ENCODE results near the gene SLC35F3. TPM values are rescaled to one million over a fixed set of nuclear protein-coding genes. Genes with fewer than 3 reads are reported as not detected.

SLC35F3 gene
- polyA plus RNA-seq, 1 donor: 0.55 TPM

DNA sequence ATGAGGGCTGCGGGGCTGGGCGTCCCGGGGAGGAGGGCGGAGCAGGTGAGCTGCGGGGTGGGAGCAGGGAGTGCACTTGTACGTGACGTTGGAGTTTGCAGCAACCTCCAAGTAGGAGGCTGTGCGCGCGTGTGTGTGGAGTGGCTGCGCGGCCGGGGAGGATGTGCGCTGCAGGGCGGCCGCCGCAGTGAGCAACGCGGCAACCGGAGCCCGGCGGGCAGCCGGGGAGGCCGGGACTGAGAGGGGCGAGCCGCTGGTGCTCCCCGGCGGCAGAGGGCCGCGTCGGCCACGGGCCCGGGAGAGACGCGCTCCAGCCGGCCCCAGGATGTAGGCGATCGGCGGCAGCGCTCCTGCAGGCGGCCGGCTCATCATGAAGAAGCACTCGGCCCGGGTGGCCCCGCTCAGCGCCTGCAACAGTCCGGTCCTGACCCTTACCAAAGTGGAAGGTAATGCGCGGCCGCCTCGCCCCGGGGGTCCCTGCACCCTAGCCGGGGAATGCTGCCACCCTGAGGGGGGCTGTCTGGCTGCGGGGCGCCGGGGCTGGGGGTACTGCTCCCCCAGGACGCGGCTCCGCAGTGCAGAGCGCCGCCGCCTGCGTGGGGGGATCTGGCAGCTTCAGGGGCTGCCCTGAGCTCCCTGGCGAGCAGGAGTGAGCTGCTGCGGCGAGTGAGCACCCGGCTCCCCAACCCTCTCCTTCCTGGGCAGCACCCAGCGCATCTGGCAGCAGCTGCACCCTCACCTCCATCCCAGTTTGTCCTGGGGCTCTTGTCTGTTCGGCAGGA is 309.8 kb downstream of the SLC35F3 start:
- Histone ChIP-seq H3K27me3 (ENCODE audit: control insufficient read depth, insufficient read depth, low read length) (peaks cover 37% of the 10 kb centered on the region), H3K4me3 (ENCODE audit: low read length) (peak overlapping the region; percentile 28), H3K27ac (ENCODE audit: low read length) (no peak overlapping the region), H3K36me3 (ENCODE audit: control insufficient read depth, insufficient read depth, low read length) (no peaks in the 10 kb centered on the region), H3K4me1 (ENCODE audit: control insufficient read depth, insufficient read depth, low read length) (no peaks in the 10 kb centered on the region), H3K9me3 (ENCODE audit: control insufficient read depth, low read depth, low read length) (no peaks in the 10 kb centered on the region)
- peak in 1 of 2 donors; percentile 46 for DNase-seq
- WGBS (ENCODE audit: insufficient coverage, low lambda C conversion rate): no CpG with 5 or more reads among the region's 69 CpGs

- Histone ChIP-seq H3K27ac (ENCODE audit: low read length) (no peak overlapping the region), H3K4me3 (ENCODE audit: low read length) (no peak overlapping the region), H3K27me3 (ENCODE audit: control insufficient read depth, insufficient read depth, low read length) (peaks cover 38% of the 10 kb centered on the region), H3K9me3 (ENCODE audit: control insufficient read depth, low read depth, low read length) (no peaks in the 10 kb centered on the region), H3K36me3 (ENCODE audit: control insufficient read depth, insufficient read depth, low read length) (no peaks in the 10 kb centered on the region), H3K4me1 (ENCODE audit: control insufficient read depth, insufficient read depth, low read length) (no peaks in the 10 kb centered on the region)
- 0% methylated on average over 1 of the region's 20 CpGs for WGBS (ENCODE audit: insufficient coverage, low lambda C conversion rate)
- DNase-seq: peak in 1 of 2 donors; percentile 16
These were observed 310.7 kb downstream of the SLC35F3 start for GRCh38 chr1:234214911-234215892.

DNA sequence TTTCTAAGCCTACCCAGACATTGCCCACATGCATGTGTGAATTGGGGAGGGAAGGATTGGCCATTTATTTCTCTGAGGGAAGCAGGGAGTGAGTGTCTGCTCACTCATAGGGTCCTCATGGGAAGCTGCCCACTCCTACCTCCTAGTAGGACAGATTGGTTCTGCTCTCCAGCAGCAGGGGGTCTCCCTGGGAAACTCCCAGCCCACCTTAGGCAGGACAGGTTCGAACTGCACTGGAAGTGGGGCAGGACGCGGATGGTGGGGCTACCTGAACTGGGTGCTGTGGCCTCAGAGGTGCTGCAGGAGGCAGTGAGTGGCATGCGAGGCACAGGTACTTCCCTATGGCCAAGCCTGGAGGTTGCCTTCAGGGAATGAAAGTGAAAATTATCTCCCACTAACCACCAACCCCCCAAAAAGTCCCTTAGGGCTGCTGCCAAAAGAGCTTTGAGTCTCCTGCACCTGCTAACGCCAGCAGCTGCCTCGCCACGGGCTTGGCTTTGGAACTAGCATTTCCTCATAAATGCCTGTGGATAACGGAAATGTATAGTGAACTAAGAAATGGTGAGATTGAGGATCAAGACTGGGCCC is 311.7 kb downstream of the SLC35F3 start:
- Histone ChIP-seq H3K9me3 (ENCODE audit: control insufficient read depth, low read depth, low read length) (no peaks in the 10 kb centered on the region), H3K27me3 (ENCODE audit: control insufficient read depth, insufficient read depth, low read length) (peaks cover 47% of the 10 kb centered on the region), H3K4me3 (ENCODE audit: low read length) (no peak overlapping the region), H3K27ac (ENCODE audit: low read length) (no peak overlapping the region), H3K4me1 (ENCODE audit: control insufficient read depth, insufficient read depth, low read length) (no peaks in the 10 kb centered on the region), H3K36me3 (ENCODE audit: control insufficient read depth, insufficient read depth, low read length) (no peaks in the 10 kb centered on the region)
- DNase-seq: no peak
- WGBS (ENCODE audit: insufficient coverage, low lambda C conversion rate): 100% methylated on average over 1 of the region's 8 CpGs

DNA sequence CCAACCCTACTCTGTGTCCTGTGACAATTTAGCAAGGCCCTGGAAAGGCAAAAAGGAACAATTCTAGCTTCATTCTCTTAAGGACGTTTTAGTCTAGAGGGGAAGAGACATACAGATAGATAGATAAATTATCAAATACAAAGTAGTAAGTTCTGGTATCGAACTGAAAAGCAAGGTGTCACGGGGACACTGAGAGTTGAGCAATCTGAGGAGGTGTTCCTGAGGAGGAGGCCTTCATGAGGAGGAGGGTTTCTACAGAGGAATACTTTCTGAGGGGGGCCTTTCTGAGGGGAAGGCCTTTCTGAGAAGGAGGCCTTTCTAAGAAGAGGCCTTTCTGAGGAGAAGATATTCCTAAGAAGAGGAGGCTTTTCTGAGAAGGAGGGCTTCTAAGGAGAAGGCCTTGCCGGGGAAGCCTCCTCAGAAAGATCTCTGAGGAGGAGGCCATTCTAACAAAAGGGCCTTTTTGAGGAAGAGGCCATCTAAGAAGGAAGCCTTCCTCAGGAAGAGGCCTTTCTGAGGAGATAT is 312.9 kb downstream of the SLC35F3 start:
- Histone ChIP-seq H3K36me3 (ENCODE audit: control insufficient read depth, insufficient read depth, low read length) (no peaks in the 10 kb centered on the region), H3K27ac (ENCODE audit: low read length) (no peak overlapping the region), H3K27me3 (ENCODE audit: control insufficient read depth, insufficient read depth, low read length) (peaks cover 46% of the 10 kb centered on the region), H3K4me3 (ENCODE audit: low read length) (no peak overlapping the region), H3K9me3 (ENCODE audit: control insufficient read depth, low read depth, low read length) (no peaks in the 10 kb centered on the region), H3K4me1 (ENCODE audit: control insufficient read depth, insufficient read depth, low read length) (no peaks in the 10 kb centered on the region)
- no peak for DNase-seq
- 73% methylated on average over 3 of the region's 4 CpGs for WGBS (ENCODE audit: insufficient coverage, low lambda C conversion rate)

DNA sequence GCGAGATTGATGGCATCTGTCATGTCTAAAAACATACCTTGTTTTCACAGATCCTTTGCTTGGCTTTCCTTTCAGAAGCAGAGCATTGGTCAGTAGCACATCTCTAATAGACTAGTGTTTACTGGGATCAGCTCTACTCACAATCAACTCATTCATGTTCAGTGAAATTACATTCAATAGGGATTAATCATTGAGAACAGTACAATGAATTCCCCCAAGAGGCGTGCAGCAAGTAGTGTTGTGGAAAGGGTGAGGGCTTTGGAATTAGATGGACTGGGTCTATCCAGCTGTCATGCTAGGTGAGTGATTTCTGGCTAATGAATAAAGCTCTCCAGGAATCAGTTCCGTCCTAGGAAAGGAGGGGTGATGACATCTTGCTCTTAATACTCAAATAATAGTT is 313.6 kb downstream of the SLC35F3 start:
- no peaks in the 10 kb centered on the region for H3K4me1 ChIP-seq (ENCODE audit: control insufficient read depth, insufficient read depth, low read length)
- peaks cover 41% of the 10 kb centered on the region for H3K27me3 ChIP-seq (ENCODE audit: control insufficient read depth, insufficient read depth, low read length)
- H3K27ac ChIP-seq (ENCODE audit: low read length): no peak overlapping the region
- H3K4me3 ChIP-seq (ENCODE audit: low read length): no peak overlapping the region
- DNase-seq: no peak
- no CpG with 5 or more reads among the region's 3 CpGs for WGBS (ENCODE audit: insufficient coverage, low lambda C conversion rate)
- H3K36me3 ChIP-seq (ENCODE audit: control insufficient read depth, insufficient read depth, low read length): no peaks in the 10 kb centered on the region
- no peaks in the 10 kb centered on the region for H3K9me3 ChIP-seq (ENCODE audit: control insufficient read depth, low read depth, low read length)

DNA sequence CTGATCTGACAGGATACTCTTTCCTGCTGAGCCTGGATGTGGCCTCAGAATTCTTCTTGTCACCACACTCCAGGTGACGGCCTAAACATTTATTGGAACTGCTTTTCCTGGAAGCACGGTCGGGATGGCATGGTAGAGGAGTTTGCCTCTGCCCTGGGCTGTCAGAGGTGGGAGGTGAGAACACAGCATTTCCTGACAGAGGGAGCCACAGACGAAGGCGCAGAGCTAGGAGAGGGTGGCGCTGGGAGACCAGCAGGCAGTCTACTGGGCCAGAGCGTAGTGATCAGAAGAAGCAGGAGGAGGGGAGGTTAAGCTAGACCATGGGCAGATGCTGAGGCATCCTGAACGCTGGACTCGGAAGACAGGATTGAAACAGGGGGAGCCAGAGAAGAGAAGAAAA is 315.2 kb downstream of the SLC35F3 start:
- DNase-seq: no peak
- Histone ChIP-seq H3K4me1 (ENCODE audit: control insufficient read depth, insufficient read depth, low read length) (no peaks in the 10 kb centered on the region), H3K36me3 (ENCODE audit: control insufficient read depth, insufficient read depth, low read length) (no peaks in the 10 kb centered on the region), H3K4me3 (ENCODE audit: low read length) (no peak overlapping the region), H3K27me3 (ENCODE audit: control insufficient read depth, insufficient read depth, low read length) (peaks cover 27% of the 10 kb centered on the region), H3K27ac (ENCODE audit: low read length) (no peak overlapping the region), H3K9me3 (ENCODE audit: control insufficient read depth, low read depth, low read length) (no peaks in the 10 kb centered on the region)
- WGBS (ENCODE audit: insufficient coverage, low lambda C conversion rate): 100% methylated on average over 1 of the region's 9 CpGs

DNA sequence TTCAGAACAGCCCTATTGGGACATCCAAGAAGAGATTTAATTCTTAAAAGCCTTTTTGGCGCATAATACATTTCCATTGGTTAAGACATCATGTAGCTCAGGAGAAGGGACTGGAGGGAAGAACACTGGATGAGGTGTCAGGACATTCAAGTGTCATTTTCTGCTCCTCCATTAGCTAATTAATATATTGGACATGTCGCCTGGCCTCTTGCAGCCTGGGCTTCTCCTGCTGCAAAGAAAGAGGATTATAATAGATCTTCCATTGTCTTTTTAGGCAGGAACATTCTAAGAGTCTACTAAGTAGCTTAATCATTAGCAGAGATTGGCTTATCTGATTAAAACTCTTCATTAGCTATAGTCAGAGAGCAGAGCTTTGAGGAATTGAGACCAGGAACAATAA is 317.1 kb downstream of the SLC35F3 start:
- DNase-seq: no peak
- Histone ChIP-seq H3K9me3 (ENCODE audit: control insufficient read depth, low read depth, low read length) (no peaks in the 10 kb centered on the region), H3K36me3 (ENCODE audit: control insufficient read depth, insufficient read depth, low read length) (no peaks in the 10 kb centered on the region), H3K4me1 (ENCODE audit: control insufficient read depth, insufficient read depth, low read length) (no peaks in the 10 kb centered on the region), H3K27me3 (ENCODE audit: control insufficient read depth, insufficient read depth, low read length) (peaks cover 10% of the 10 kb centered on the region), H3K4me3 (ENCODE audit: low read length) (no peak overlapping the region), H3K27ac (ENCODE audit: low read length) (no peak overlapping the region)
- no CpG with 5 or more reads among the region's 2 CpGs for WGBS (ENCODE audit: insufficient coverage, low lambda C conversion rate)

- no peak for DNase-seq
- Histone ChIP-seq H3K4me3 (ENCODE audit: low read length) (no peak overlapping the region), H3K27ac (ENCODE audit: low read length) (no peak overlapping the region), H3K27me3 (ENCODE audit: control insufficient read depth, insufficient read depth, low read length) (peaks cover 10% of the 10 kb centered on the region), H3K4me1 (ENCODE audit: control insufficient read depth, insufficient read depth, low read length) (no peaks in the 10 kb centered on the region), H3K9me3 (ENCODE audit: control insufficient read depth, low read depth, low read length) (no peaks in the 10 kb centered on the region), H3K36me3 (ENCODE audit: control insufficient read depth, insufficient read depth, low read length) (no peaks in the 10 kb centered on the region)
- no CpG with 5 or more reads among the region's 6 CpGs for WGBS (ENCODE audit: insufficient coverage, low lambda C conversion rate)
These were observed 318.2 kb downstream of the SLC35F3 start for GRCh38 chr1:234222561-234223280.

DNA sequence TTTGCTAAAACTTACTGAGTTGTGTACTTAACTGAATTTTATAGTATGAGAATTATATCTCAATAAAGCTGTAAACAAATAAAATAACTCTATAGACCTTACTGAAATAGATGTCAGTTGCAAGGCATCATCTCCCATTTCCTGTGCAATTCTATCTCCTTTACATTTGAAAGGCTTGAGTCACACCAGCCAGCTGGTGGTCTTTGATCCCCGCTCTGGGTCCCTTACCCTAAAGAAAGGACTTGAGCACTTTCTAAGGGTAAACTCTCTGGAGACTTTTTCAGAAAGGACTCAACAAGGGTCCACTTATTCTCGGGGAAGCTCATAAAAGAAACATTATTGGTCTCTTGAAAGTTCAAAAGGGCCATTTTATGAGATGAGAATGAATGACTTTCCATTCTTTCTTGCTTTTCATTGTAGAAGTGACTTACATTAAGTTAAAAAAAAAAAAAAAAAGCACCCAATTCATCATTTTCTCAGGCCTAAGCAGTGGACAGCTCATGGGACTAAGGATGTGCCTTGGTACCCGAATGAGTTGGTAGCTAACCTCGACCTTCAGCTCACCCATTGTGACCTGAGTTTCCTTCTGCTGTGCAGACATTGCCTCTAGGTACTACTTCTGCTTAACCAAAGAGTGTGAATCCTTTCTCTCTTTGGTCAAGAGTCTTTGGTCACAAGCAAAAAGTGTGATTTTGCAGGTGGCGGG is 321.8 kb downstream of the SLC35F3 start:
- no CpG with 5 or more reads among the region's 5 CpGs for WGBS (ENCODE audit: insufficient coverage, low lambda C conversion rate)
- Histone ChIP-seq H3K36me3 (ENCODE audit: control insufficient read depth, insufficient read depth, low read length) (no peaks in the 10 kb centered on the region), H3K4me3 (ENCODE audit: low read length) (no peak overlapping the region)

More for the DNA sequence above, 321.8 kb downstream of the SLC35F3 start:
- peaks cover 12% of the 10 kb centered on the region for H3K27me3 ChIP-seq (ENCODE audit: control insufficient read depth, insufficient read depth, low read length)
- DNase-seq: no peak
- H3K4me1 ChIP-seq (ENCODE audit: control insufficient read depth, insufficient read depth, low read length): no peaks in the 10 kb centered on the region
- H3K9me3 ChIP-seq (ENCODE audit: control insufficient read depth, low read depth, low read length): no peaks in the 10 kb centered on the region
- H3K27ac ChIP-seq (ENCODE audit: low read length): no peak overlapping the region

Measured in large intestine (tissue), 3 donors.